H1 (cell line): ENCODE data around the gene KDR.

Source experiments
- BRCA1 ChIP-seq: IDR thresholded peaks from 2 replicates; pipeline ENCODE4 v1.6.1; 2012; ENCODE audit warnings: low read depth, low read length, improper control_type of control experiment
- CEBPB ChIP-seq: IDR thresholded peaks from 2 replicates; pipeline ENCODE4 v1.6.1; 2012; ENCODE audit warnings: low read depth, low read length
- CHD2 ChIP-seq: IDR thresholded peaks from 2 replicates; pipeline ENCODE4 v1.6.1; 2012; ENCODE audit warnings: low read length, improper control_type of control experiment
- CHD7 ChIP-seq: fragments of 300-600 bp; sonication (generic); IDR thresholded peaks from 2 replicates; pipeline ENCODE4 v1.7.1; 2012; ENCODE audit warnings: low read length, moderate library complexity, mild to moderate bottlenecking, inconsistent platforms; ENCODE audit not compliant: insufficient replicate concordance
- CTCF ChIP-seq, 3 experiments: IDR thresholded peaks; 1 replicate in 2 of 3; 2 replicates in 1 of 3; pipeline versions ENCODE4 v1.5.1 to v1.6.1; 2011; ENCODE audit warnings: low read length in 3 of 3, mild to moderate bottlenecking in 3 of 3, inconsistent platforms in 2 of 3, low read depth in 1 of 3, moderate library complexity in 1 of 3; ENCODE audit not compliant: insufficient read depth in 1 of 3; ENCODE audit errors: control extremely low read depth in 1 of 3
- EZH2 ChIP-seq: fragments of 200-600 bp; sonication (generic); IDR thresholded peaks from 2 replicates; pipeline ENCODE4 v1.7.1; 2012; ENCODE audit warnings: low read depth, mild to moderate bottlenecking, moderate library complexity, low read length, inconsistent platforms; ENCODE audit not compliant: severe bottlenecking
- POLR2AphosphoS5 ChIP-seq: IDR thresholded peaks from 2 replicates; pipeline ENCODE4 v1.6.1; 2011; ENCODE audit warnings: low read depth, low read length
- RBBP5 ChIP-seq: IDR thresholded peaks from 2 replicates; pipeline ENCODE4 v1.7.1; 2012; ENCODE audit warnings: low read depth, mild to moderate bottlenecking, inconsistent platforms, low read length, moderate library complexity, borderline replicate concordance
- SRF ChIP-seq: IDR thresholded peaks from 2 replicates; pipeline ENCODE4 v1.6.1; 2011; ENCODE audit warnings: mild to moderate bottlenecking, low read depth, low read length, moderate library complexity
- SUZ12 ChIP-seq: fragments of 200-600 bp; sonication (generic); IDR thresholded peaks from 2 replicates; pipeline ENCODE4 v1.6.1; 2012; ENCODE audit warnings: mild to moderate bottlenecking, inconsistent platforms, low read length, moderate library complexity, mixed read lengths
- TAF1 ChIP-seq: IDR thresholded peaks from 2 replicates; pipeline ENCODE4 v1.6.1; 2011; ENCODE audit warnings: mild to moderate bottlenecking, low read depth, low read length
- TF ChIP-seq, protein P1 (sequence below): IDR thresholded peaks from 2 replicates; pipeline ENCODE4 v1.6.1; 2011; ENCODE audit warnings: low read length, improper control_type of control experiment

GRCh38 chr4:55032788-55033187 lies 92.6 kb downstream of the KDR start:
- TF ChIP-seq CTCF (IDR thresholded peaks at IDR 0.05; ENCODE audit: control extremely low read depth in 1 of 3, insufficient read depth in 1 of 3, low read depth in 1 of 3, low read length in 3 of 3) = no peak
- no peak for TF ChIP-seq SUZ12
- no peak for TF ChIP-seq POLR2AphosphoS5
- no peak for TF ChIP-seq TAF1
- no peak for TF ChIP-seq CHD2
- TF ChIP-seq CHD7 = no peak
- no peak for TF ChIP-seq EZH2
- TF ChIP-seq RBBP5 = no peak
- TF ChIP-seq BRCA1 = no peak
- TF ChIP-seq CEBPB = no peak
- TF ChIP-seq SRF = no peak
- TF ChIP-seq, protein P1, sequence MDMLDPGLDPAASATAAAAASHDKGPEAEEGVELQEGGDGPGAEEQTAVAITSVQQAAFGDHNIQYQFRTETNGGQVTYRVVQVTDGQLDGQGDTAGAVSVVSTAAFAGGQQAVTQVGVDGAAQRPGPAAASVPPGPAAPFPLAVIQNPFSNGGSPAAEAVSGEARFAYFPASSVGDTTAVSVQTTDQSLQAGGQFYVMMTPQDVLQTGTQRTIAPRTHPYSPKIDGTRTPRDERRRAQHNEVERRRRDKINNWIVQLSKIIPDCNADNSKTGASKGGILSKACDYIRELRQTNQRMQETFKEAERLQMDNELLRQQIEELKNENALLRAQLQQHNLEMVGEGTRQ = no peak
